HL-60/S4 treated with retinoic acid at 250 ng/mL for 4 days and 3 days (cell line): ENCODE measurements around the gene ITPA.
"Not testable (repeated sequence)": the region's sequence is repeated elsewhere in the genome, so short reads cannot be mapped to it uniquely, and the experiment has no call there.

Experiments
- in situ Hi-C: fragments of 300-500 bp; cut with MboI; formaldehyde crosslinking; loops from 2 replicates; pipeline ENCODE4 v1.7.0; 2022; ENCODE audit warnings: low sequenced_read_pairs

ITPA gene

DNA sequence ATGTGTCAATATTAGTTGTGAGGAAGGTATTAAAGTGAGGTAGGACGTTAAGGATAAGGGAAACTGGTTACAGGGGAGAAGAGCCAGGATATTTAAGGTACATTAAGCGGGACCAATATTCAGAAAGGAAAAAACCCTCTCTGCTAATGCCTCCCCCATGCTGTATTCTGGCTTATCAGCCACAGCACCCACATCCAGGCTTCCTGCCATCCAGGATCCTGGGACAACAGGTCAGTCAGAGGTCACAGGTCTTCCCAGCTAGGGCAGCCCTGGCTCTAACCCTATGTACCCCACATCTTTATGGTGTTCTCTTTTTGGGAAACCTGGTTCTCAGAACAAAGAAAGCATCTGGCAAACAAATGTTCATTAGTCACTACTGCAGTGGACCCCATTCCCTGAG lies 10.1 kb upstream of the ITPA start:
- in situ Hi-C loops, result no loop called here

GRCh38 chr20:3199976-3200755 lies 9.1 kb upstream of the ITPA start:
- in situ Hi-C loops, result no loop called here

DNA sequence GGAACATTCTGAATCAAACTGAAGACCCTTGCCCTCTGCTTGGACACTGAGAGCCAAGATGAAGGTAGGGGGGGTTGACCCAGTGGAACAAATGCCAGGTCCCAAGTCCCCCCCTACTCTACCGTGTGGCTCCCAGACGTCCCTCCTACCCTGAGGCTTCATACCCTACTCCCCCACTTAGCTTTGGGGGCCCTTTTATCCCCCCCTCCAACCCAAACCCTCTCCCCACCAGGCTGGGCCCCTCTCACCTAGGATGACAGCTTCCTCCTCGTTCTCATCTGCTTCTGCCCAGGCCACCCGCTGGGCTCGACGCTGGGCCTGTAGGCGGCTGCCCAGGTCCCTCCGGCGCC lies 6.4 kb upstream of the ITPA start:
- in situ Hi-C loops, result no loop called here

- in situ Hi-C loops, result no loop called here
Measured at GRCh38 chr20:3203315-3204123, 5.8 kb upstream of the ITPA start.

GRCh38 chr20:3204124-3204794 lies 5.0 kb upstream of the ITPA start, which contains the start of gene DDRGK1:
DDRGK1 (minus strand) TSS chr20:3204682; CDS start chr20:3204627, 55 bp downstream.
- in situ Hi-C loops, result no loop called here

DNA sequence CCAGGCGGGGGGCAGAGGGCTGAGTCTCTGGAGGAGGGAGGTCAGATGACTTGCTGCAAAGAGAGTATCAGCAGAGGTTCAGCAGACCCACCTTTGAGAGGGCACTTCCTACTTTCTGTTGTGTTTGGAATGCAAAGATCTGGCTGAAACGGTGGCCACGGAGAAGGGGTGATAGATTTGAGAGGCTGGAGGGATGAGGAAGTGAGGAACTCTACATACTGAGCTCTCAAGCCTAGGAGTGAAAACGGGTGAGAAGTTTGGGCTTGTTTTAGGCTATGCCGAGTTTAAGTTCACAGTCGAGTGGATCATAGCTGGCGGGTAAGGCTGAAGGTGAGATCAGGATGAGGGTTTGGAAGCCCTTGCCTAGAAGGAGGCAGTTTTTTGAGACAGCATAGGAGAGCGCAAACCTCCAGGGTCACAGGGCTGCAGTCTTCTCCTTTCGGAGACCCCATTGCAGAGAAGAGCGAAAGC lies 477 bp upstream of the ITPA start:
- in situ Hi-C loops, result no loop called here

DNA sequence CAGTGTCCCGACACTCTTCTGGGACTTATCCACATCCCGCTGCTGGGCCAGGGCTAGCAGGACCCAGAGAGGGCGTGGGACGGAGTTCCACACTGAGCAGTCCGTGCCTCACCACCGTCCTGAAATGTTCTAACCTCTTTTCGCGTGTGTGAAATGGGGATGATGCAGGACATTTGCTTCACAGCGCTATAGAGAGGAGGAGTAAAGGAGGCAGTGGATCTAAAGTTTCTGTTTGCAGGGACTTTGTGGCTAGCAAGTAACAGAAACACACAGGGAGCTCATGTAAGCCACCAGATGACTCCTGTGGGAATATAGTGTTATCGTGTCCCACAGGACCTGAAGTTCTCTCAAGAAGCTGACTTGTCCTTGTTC lies 634 bp downstream of the ITPA start:
- in situ Hi-C loops, result no loop called here

- in situ Hi-C loops, result no loop called here
Measured at GRCh38 chr20:3210346-3210745, 1.0 kb downstream of the ITPA start.

- in situ Hi-C loops, result no loop called here
Measured at GRCh38 chr20:3213226-3213625, 3.9 kb downstream of the ITPA start.

- in situ Hi-C loops, result not testable (repeated sequence)
Measured at GRCh38 chr20:3215359-3215917, 6.1 kb downstream of the ITPA start.

DNA sequence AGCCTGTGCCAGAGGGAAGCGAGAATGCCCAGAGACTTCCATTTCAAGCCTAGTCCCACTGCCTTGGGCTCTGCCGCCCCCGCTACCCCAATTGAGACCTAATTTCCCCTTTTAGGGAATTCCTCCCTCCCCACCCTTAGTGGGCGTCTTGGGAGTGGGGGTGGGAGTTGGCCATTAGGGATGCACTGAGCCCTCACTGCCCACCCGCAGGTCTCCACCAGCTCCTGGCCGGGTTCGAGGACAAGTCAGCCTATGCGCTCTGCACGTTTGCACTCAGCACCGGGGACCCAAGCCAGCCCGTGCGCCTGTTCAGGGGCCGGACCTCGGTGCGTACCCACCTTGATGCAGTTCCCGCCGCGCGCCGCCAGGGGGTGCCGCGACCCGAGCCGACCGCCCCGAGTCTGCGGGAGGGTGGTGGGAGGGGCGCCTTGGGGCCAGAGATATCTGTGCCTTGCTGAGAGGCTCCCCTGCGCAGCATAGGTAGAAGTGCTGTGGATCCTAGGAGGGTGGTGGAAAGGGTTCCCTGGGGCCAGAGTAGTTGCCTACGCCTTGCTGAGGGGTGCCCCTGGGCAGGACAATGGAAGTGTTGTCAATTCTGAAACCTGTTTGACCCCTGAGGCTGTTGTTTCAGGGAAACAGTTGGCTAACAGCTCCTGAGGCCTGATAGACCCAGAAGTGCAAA lies 9.2 kb downstream of the ITPA start:
- in situ Hi-C loops, result no loop called here

- in situ Hi-C loops, result no loop called here
Measured at GRCh38 chr20:3221398-3222226, 12.3 kb downstream of the ITPA start.

GRCh38 chr20:3222635-3223600 lies 13.6 kb downstream of the ITPA start:
- in situ Hi-C loops, result no loop called here

GRCh38 chr20:3223651-3223993 lies 14.3 kb downstream of the ITPA start:
- in situ Hi-C loops, result no loop called here

GRCh38 chr20:3223994-3224680 lies 14.8 kb downstream of the ITPA start:
- in situ Hi-C loops, result no loop called here

DNA sequence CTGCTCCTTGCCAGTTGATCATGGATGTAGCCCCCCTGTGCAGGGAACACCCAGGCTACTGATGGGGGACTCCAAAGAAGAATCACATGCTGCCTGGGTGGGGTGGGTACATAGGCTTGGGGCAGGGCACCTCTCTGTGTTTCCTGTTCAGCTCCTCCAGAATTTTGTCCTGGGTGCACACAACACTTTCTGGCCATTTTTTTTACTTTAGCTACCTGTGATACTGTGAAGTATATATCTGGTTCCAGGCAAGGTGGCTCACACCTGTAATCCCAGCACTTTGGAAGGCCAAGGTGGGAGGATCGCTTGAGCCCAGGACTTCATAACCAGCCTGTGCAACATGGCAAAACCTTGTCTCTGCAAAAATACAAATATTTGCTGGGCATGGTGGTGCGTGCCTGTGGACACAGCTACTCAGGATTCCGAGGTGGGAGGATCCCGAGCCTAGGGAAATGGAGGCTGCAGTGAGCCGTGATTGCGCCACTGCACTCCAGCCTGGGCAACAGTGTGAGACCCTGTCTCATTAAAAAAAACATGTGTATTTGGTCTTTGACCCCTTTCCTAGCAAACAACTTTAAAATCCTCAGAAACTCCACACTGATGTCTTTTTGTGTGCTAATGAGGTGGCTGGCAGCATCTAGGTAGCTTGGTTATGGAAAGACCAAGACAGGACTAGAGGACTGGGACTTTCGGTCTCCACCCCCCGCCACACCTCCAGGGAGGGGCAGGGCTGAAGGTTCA lies 15.6 kb downstream of the ITPA start:
- in situ Hi-C loops, result no loop called here

DNA sequence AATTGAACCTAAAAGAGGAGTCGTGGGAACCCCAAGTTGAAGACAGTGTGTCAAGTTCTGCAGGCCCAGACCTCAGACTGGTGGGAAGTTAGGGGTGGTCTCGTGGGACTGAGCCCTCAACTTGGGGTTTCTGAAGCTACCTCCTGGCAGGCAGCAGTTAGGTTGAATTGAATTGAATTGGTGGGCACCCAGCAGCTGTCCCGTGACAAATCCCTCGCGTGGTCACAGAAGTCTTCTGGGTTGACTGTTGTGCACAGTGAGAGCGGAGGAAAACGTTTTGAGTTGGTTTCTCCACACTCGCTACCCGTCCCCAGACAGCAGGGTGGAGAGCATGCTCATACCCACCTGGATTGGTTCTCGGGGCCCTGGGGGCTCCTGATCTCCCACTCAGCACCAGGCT lies 16.8 kb downstream of the ITPA start:
- in situ Hi-C loops, result no loop called here

DNA sequence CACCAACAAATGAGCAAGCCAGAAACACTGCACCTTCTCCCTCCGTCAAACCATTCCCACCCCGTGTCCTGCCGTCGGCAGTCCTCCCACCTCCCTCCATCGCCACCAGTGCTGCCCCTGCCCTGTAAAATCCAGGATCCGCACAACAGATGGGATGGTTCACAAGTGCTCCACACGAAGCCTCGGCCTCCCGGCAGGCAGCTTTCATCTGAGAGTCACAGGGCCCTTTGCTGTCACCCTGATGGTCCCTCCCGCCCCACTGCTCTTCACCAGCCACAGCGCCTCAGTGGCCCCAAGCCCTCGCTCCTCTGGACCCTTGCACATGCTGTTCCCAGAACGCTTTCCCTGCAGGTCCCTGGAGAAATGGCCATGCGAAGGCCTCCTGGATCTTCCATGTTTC lies 17.6 kb downstream of the ITPA start:
- in situ Hi-C loops, result no loop called here
